K562 (cell line): Measurements from ENCODE around the gene RNF41.

Source experiments
- TFAM ChIP-seq: fragments of 250-450 bp; sonication (Bioruptor Pico); conservative IDR thresholded peaks from 2 replicates; pipeline ENCODE4 v1.5.0; 2021; ENCODE audit warnings: mild to moderate bottlenecking, moderate library complexity
- TF ChIP-seq, protein P1 (sequence below), 2 experiments: IDR thresholded peaks in 1 of 2; conservative IDR thresholded peaks in 1 of 2; 2 replicates each; pipeline ENCODE4 v1.6.1; 2016; ENCODE audit warnings: low read depth in 2 of 2, mild to moderate bottlenecking in 1 of 2, missing compliant biosample characterization in 1 of 2, missing genetic modification characterization in 1 of 2, moderate library complexity in 1 of 2

DNA sequence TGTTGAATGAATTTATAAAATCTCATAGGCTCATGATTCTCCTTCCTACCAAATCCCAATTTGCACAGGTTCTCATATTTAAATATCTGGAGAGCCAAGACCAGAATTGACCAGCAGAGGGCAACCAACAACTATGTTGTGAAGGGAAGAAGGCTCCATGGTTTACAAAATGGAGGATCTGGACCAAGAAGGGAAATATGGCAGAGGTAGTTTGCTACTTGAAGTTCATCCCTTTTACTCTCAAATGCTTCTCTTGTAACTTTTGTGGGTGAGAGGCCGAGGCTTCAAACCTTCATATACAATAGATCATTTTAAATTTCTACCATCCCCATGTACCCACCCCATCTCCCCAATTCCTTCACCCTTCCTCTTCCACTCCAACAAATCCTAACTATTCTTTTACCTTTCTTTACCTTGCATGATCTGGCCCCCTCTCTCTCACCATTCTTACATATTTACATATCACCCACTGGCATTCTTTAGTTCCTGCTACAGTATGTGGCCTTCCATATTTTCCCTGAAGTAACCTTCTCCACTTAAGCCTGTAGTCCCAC is 28.6 kb downstream of the RNF41 start:
- TF ChIP-seq TFAM (CRISPR knock-in tag): no peak
- TF ChIP-seq, protein P1, sequence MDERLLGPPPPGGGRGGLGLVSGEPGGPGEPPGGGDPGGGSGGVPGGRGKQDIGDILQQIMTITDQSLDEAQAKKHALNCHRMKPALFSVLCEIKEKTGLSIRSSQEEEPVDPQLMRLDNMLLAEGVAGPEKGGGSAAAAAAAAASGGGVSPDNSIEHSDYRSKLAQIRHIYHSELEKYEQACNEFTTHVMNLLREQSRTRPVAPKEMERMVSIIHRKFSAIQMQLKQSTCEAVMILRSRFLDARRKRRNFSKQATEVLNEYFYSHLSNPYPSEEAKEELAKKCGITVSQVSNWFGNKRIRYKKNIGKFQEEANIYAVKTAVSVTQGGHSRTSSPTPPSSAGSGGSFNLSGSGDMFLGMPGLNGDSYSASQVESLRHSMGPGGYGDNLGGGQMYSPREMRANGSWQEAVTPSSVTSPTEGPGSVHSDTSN (CRISPR knock-in tag; IDR thresholded peaks at IDR 0.05; ENCODE audit: low read depth): no peak
- TF ChIP-seq, protein P1 (tag; conservative IDR thresholded peaks at IDR 0.05; ENCODE audit: low read depth): no peak
